ENCODE data around the gene CTDSPL2. TPM values are rescaled to one million over a fixed set of nuclear protein-coding genes. Genes with fewer than 3 reads are reported as not detected.

The CTDSPL2 gene
- total RNA-seq, 1 donor from 2014 or later, result 60.5 TPM

Other genes starting within 250 kb of the CTDSPL2 start
- gene FRMD5, start 232.4 kb upstream of the CTDSPL2 start, total RNA-seq, result 2.2 TPM in 2 replicates
- 64.7 and 65.5 TPM in 2 replicates for gene GOLM2, start 138.9 kb upstream of the CTDSPL2 start, total RNA-seq
- gene EIF3J, start 109.5 kb downstream of the CTDSPL2 start, total RNA-seq, result 39.7 and 55.4 TPM in 2 replicates
- gene SPG11, start 236.0 kb downstream of the CTDSPL2 start, total RNA-seq, result 32.8 and 40.7 TPM in 2 replicates

Measured in myocyte (in vitro differentiated cells).